HG03442 (cell line): ENCODE measurements around the gene ADARB2.
"Not testable (repeated sequence)": the region's sequence is repeated elsewhere in the genome, so short reads cannot be mapped to it uniquely, and the experiment has no call there.

ENCODE experiments used
- ATAC-seq: cut with Tn5 transposase; IDR thresholded peaks from one replicate; pipeline ENCODE4 v1.9.1; 2021; ENCODE audit warnings: mild to moderate bottlenecking, moderate library complexity; ENCODE audit not compliant: unreplicated experiment

ADARB2 gene

GRCh38 chr10:1737222-1738061 lies at the start of gene ADARB2:
ADARB2 (minus strand) TSS chr10:1737525.
- peak; percentile 71 for ATAC-seq

DNA sequence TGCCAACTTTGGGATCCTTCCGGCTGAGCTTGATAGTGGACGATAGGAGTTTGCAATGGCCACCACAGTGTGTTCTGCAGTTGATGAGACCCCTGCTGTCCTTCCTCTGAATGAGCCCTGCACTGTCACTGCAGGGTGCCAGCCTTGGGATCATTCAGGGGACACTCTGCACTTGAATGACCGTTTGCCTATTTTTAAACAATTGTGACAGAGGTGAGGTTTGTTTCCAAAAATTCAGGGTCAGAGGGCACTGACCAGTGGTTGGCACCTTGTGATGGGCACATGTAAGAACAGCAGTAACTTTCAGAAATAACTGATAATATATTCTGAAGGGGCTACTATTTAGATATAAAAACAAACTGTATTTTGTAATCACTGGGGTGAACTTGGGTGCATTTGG lies 48.5 kb upstream of the ADARB2 start:
- ATAC-seq, result no peak

- ATAC-seq, result no peak
These were observed 45.5 kb upstream of the ADARB2 start for GRCh38 chr10:1782841-1783240.

DNA sequence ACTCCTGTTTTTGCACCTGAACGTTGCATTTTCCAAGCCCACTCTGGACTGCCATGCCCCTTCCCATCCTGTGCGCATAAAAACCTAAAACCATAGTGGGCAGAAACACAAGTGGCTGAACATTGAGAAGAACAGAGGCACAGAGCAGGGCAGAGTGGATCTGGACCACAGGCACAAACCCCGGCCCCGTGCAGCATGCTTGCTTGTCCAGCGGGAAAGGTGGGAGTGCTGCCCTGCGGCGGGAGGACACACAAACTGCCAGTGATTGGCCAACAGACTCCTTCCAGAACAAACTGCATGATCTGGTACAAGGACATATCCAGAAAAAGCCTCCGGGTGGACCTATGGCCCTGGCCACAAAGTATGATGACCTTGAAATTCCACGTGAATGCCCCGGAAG lies 42.5 kb upstream of the ADARB2 start:
- ATAC-seq, result no peak

- ATAC-seq, result no peak
These were observed 41.1 kb upstream of the ADARB2 start for GRCh38 chr10:1778375-1778969.

DNA sequence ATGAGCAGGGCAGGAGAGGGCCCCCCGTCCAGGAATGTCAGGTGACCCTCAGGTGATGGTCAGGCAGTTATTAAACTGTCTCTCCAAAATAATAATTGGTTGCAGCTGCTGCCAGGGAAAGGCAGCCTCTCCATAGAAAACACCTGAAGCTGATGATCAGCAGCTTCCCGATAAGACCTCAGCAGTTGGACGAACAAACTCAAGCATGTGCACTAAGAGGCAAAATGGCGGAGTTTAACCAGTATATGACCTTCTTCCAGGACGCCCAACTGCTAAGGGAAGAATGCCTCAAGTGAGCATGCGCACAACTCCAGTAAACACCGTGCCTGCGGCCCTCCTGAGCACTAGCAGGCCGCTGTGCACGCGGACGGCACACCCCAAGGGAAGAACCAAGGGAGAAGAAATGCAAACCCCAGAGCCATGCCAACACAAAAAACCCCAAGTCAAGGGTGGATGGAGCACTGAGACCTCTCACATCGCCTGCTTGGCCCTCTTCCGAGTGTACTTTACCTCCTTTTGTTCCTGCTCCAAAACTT lies 38.9 kb upstream of the ADARB2 start:
- ATAC-seq, result no peak

DNA sequence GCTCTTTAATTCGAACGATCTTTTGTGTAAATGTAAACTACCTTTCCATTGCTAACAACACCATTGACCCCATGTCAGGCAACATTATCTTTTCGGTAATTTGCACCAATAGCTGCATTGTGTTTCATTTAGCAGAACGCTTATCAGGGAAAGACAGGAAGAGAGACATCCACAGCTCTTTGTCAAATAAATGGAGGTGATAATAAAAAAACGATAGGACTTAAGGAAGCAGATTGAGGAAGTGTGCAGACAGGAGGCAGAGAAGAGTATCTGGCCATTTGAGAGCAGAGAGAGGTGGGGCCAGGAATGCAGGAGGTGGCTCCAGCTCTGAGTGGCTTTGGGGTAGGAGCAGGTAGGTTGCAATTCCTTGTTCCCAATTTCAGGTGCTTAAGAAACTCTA lies 37.5 kb upstream of the ADARB2 start:
- no peak for ATAC-seq

GRCh38 chr10:1773204-1773603 lies 35.9 kb upstream of the ADARB2 start:
- ATAC-seq, result not testable (repeated sequence)

- ATAC-seq, result no peak
These were observed 28.7 kb upstream of the ADARB2 start for GRCh38 chr10:1766049-1766448.

DNA sequence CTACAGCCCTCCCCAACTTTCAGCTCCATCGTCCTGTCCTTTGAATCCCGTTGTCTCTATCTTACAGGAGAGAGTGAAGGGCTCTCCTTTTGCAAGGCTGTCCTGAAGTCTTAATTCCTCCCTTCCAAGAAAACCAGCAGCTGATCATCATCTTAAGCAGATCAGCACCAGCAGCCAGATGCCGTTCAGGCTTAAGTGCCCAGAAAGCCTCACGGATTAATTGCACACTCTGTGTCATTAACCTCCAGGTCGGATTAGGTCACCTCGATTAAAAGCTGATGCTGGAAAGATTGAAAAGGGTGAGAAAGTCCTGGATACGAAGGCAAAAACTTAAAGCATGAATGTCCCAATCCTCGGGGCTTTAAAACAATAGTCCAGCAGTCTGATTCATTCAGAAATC lies 24.8 kb upstream of the ADARB2 start:
- no peak for ATAC-seq

DNA sequence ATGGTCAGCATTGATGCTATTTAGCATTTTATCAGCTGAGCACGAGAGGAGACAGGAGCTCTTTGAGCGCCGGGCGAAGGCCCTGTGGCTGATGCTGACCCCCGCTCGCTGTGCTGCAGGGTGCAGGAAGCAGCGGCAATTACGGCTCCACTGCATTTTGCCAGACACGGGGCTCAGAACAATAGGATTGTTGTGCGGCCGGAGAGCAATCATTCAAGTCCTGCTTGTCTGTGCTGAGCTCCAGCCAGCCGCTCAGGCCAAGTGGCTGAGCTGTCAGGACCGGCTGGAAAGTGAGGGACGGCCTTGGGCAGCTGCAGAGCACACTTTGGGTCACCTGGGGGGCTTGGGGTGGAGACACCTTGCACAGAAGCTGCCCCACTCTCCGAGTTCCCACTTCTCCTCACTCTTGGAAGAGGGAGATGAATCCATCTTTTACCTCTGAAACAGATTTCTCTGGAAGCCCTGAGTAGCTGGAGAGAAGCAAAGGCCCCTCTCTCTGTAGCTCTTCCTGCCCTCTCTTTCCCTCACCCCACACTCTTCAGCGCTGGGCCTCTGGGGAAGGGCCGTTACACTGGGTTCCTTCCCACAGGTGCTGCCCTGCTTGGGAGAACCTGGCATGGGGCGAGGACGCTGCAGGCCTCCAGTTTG lies 17.3 kb upstream of the ADARB2 start:
- no peak for ATAC-seq

- no peak for ATAC-seq
These were observed 14.8 kb upstream of the ADARB2 start for GRCh38 chr10:1752153-1752552.

GRCh38 chr10:1747590-1748157 lies 10.3 kb upstream of the ADARB2 start:
- ATAC-seq, result no peak

DNA sequence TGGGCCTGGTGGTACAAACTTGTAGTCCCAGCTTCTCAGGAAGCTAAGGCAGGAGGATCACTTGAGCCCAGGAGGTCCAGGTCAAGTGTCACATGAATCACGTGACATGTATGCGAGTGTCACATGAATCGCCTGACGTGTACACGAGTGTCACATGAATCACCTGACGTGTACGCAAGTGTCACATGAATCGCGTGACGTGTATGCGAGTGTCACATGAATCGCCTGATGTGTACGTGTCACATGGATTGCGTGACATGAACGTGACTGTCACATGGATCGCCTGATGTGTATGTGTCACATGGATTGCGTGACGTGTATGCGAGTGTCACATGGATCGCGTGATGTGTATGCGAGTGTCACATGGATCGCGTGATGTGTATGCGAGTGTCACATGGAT lies 9.5 kb upstream of the ADARB2 start:
- no peak for ATAC-seq

DNA sequence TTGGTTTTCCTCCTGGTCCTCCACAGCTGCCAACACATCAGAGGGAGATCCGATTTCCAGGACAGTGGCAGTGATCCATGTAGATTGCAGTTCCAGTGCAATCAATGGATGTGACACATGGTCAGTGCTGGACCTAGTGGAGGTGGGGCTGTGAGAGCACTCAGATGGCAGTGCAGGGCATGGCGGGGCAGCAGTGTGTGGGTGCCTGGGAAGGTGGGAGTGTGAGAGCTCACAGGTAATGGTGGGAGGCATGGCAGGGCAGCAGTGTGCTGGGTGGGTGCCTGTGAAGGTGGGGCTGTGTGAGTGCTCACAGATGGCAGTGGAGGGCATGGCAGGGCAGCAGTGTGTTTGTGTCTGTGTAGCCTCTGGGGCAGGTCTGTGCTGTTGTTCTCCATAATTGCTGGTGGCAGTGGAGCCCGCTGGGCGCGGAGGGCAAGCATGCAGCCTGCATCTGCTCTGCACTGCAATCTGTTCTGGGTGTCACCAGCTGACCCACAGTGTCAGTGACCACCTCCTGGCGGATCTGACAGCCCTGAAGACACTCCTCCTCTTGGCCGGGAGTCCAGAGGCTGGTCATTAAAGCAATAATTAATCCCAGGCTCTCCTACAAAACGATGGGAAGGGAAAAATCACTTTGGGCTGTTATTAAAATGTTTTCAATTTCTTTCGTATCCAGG lies 8.6 kb upstream of the ADARB2 start:
- ATAC-seq, result no peak

GRCh38 chr10:1744524-1744923 lies 7.2 kb upstream of the ADARB2 start:
- no peak for ATAC-seq

DNA sequence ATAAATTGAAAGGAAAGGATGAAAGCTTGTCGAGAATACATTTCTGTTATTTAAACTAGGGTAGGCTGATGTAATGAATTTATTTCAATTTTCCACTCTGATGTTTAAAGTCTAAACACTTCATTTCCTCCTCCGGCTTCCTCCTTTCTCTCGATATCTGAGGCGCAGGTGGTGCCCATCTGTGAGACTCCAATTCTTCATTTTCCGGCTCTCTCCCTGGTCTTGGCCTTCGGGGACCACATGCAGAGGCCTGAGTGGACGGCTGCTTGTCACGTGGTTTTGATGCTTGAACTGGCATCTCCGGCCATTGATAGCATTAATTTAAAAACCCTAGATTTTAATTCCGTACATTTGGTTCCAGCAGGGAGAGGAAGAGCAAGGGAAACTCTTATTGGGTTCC lies 5.8 kb upstream of the ADARB2 start:
- no peak for ATAC-seq

DNA sequence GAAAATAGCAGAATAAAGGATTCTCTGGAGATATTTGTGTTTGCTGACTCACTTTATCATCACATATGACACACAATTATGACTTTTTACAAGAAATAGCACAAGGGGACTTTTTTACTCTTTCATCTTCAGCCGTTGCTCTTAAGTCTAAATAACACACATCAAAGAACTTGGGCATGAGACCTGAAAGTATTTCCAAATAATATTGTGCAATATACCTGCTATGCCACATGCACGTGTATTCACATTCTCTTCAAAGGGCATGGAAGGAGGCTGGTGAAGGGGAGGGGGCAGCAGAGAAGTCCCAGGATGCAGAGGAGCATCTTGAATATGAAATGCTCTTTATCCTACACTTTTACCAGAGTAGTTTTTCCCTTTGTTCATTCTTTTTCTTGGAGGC lies 4.1 kb upstream of the ADARB2 start:
- no peak for ATAC-seq

DNA sequence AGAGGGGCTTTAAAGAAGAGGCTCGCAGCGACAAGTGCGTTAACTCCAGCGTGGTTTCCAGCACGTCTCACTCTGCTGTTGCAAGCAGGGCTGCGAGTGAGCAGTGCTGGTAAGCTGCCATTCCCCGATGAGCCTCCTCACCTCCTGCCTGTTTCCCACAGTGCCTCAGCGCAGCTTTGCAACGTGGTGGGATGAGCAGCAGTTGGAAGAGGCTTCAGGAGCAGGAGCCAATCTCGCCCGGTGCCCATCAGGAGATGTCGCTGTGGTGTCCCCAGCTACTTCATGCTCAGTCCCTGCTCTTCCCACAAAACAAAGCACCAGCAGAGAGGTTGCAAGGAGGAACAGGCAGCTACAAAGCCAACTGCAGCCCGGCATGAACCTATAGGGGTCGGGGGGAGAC lies 2.4 kb upstream of the ADARB2 start:
- ATAC-seq, result no peak

DNA sequence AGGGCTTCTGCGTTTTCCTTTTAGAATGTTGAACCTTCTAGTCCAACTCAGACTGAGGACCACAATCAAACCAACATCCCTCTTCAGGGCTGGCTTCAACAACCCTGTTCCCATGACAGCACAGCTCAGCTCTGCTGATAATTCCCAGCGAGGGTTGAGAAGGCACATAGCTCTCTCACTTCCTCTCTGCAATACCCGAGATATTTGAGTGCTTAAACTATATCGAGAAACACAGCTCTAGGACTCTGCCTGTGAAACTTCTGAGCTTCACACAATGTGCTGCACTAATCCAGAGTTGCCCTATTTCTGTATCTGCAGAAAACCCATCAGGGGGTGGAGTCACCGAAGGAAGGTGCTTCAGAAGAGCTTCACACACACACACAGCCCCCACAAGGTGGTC lies 1.6 kb upstream of the ADARB2 start:
- ATAC-seq, result peak; percentile 72

GRCh38 chr10:1736972-1737221 lies 428 bp downstream of the ADARB2 start:
- no peak for ATAC-seq
